Measurements from ENCODE around the gene MISP. TPM values are rescaled to one million over a fixed set of nuclear protein-coding genes. Genes with fewer than 3 reads are reported as not detected.

Gene MISP
- total RNA-seq, 1 donor from 2014 or later, result 105 TPM

- TF ChIP-seq, protein P1, sequence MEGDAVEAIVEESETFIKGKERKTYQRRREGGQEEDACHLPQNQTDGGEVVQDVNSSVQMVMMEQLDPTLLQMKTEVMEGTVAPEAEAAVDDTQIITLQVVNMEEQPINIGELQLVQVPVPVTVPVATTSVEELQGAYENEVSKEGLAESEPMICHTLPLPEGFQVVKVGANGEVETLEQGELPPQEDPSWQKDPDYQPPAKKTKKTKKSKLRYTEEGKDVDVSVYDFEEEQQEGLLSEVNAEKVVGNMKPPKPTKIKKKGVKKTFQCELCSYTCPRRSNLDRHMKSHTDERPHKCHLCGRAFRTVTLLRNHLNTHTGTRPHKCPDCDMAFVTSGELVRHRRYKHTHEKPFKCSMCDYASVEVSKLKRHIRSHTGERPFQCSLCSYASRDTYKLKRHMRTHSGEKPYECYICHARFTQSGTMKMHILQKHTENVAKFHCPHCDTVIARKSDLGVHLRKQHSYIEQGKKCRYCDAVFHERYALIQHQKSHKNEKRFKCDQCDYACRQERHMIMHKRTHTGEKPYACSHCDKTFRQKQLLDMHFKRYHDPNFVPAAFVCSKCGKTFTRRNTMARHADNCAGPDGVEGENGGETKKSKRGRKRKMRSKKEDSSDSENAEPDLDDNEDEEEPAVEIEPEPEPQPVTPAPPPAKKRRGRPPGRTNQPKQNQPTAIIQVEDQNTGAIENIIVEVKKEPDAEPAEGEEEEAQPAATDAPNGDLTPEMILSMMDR (IDR thresholded peaks at IDR 0.05; ENCODE audit: insufficient read depth, low read length, severe bottlenecking), result no peak
- FAIRE-seq (no peak), DNase-seq (ENCODE audit: low read depth) (no peak)
- Histone ChIP-seq H3K27me3 (ENCODE audit: control insufficient read depth, insufficient read depth, low read length) (no peaks in the 10 kb centered on the region), H3K36me3 (ENCODE audit: control insufficient read depth, insufficient read depth, low read length) (no peaks in the 10 kb centered on the region), H3K4me3 (ENCODE audit: low read depth, low read length) (no peak overlapping the region)
Observed at GRCh38 chr19:781800-782184, 30.9 kb downstream of the MISP start.

GRCh38 chr19:782185-782877 is 31.4 kb downstream of the MISP start:
- TF ChIP-seq, protein P1 (IDR thresholded peaks at IDR 0.05; ENCODE audit: insufficient read depth, low read length, severe bottlenecking), result no peak
- Histone ChIP-seq H3K4me3 (ENCODE audit: low read depth, low read length) (peak overlapping the region; percentile 26), H3K36me3 (ENCODE audit: control insufficient read depth, insufficient read depth, low read length) (no peaks in the 10 kb centered on the region), H3K27me3 (ENCODE audit: control insufficient read depth, insufficient read depth, low read length) (no peaks in the 10 kb centered on the region)
- DNase-seq (ENCODE audit: low read depth) (peak; percentile 54), FAIRE-seq (no peak)

GRCh38 chr19:782878-783668 is 32.2 kb downstream of the MISP start:
- FAIRE-seq (no peak), DNase-seq (ENCODE audit: low read depth) (peak; percentile 34)
- peak overlapping the region; percentile 26 for H3K4me3 ChIP-seq (ENCODE audit: low read depth, low read length)
- H3K36me3 ChIP-seq (ENCODE audit: control insufficient read depth, insufficient read depth, low read length), result no peaks in the 10 kb centered on the region
- TF ChIP-seq, protein P1 (IDR thresholded peaks at IDR 0.05; ENCODE audit: insufficient read depth, low read length, severe bottlenecking), result no peak
- no peaks in the 10 kb centered on the region for H3K27me3 ChIP-seq (ENCODE audit: control insufficient read depth, insufficient read depth, low read length)

DNA sequence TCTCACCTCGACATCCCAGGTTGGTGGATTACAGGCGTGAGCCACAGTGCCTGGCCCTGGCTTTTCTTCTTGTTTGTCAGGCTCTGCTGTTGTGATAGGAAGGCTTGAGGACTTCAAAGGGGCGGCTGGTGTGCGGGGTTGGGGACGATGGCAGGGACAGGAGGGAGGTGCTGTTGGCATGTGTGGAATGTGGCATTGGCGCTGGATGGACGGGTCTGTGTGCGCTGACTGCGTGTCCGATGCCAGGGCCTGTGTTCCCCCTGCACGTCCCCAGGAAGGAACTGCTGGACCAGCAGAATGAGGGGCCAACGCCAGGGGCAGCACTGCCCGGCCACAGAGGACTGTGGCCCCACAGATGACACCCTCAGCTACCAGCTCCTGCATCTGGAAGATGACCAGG is 33.6 kb downstream of the MISP start:
- H3K27me3 ChIP-seq (ENCODE audit: control insufficient read depth, insufficient read depth, low read length), result no peaks in the 10 kb centered on the region
- TF ChIP-seq, protein P1 (IDR thresholded peaks at IDR 0.05; ENCODE audit: insufficient read depth, low read length, severe bottlenecking), result peak; percentile 12
- FAIRE-seq (no peak), DNase-seq (ENCODE audit: low read depth) (no peak)
- H3K36me3 ChIP-seq (ENCODE audit: control insufficient read depth, insufficient read depth, low read length), result no peaks in the 10 kb centered on the region
- H3K4me3 ChIP-seq (ENCODE audit: low read depth, low read length), result no peak overlapping the region

DNA sequence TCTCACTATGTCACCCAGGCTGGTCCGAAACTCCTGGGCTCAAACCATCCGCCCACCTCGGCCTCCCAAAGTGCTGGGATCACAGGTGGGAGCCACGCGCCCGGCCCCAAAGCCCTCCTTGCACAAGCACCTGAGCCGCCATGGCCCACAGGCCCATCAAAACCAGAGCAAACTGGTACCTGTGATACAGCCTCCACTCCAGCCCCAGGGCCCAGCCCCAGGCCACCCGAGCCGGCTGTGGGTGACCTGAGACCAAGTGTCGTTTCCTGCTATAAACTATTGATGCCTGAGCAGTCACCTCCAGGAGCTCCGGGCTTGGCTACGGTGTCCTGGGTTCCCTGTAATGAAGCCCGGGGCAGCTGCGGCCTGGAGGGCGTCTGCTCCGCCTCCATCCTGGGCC is 36.6 kb downstream of the MISP start:
- TF ChIP-seq, protein P1 (IDR thresholded peaks at IDR 0.05; ENCODE audit: insufficient read depth, low read length, severe bottlenecking), result no peak
- Histone ChIP-seq H3K27me3 (ENCODE audit: control insufficient read depth, insufficient read depth, low read length) (no peaks in the 10 kb centered on the region), H3K4me3 (ENCODE audit: low read depth, low read length) (no peak overlapping the region), H3K36me3 (ENCODE audit: control insufficient read depth, insufficient read depth, low read length) (no peaks in the 10 kb centered on the region)
- no peak for FAIRE-seq
- no peak for DNase-seq (ENCODE audit: low read depth)
